GM18502 (cell line): ENCODE data around the gene WDR5B.

Experiments
- ATAC-seq: cut with Tn5 transposase; IDR thresholded peaks from one replicate; pipeline ENCODE4 v1.9.1; 2021; ENCODE audit warnings: mild to moderate bottlenecking; ENCODE audit not compliant: unreplicated experiment, poor library complexity

WDR5B gene

DNA sequence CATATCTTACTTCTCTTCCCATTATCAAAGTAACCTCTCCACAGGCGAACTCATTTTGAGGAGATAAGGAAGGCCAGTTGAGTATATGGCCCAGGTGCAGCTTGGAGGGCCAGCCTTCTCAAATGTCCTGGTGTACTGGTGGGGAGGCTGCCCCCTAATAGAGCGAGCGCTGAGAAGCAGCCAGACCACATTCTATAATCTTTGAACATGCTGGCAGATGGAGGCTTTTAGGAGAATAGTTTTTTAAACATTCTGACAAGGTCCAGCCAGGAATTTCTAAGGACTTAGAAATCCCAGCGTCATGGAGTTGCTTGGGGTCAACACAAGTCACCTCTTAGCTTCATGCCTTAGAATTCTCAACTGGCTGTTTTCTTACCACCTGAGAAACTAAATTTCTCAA lies 5.8 kb downstream of the WDR5B start:
- no peak for ATAC-seq

DNA sequence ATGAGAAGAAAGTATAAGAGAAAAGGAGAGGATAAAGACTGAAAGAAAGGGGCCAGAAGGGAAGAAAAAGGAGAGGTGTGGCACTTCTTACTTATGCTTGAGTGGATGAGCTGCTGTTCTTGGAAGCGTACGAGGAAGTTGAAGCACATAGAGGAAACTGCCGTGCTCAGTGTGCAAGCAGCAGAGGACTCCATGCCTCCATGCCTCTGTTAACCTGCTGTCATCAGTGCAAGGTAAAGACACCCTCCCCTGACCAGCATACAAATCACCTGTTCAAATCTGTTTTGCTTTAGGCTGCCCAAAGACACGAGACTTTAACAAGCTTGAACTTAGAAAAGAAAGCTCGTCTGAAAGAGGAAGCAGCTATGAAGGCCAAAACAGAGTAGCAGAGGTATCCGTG lies 6.4 kb downstream of the WDR5B start:
- ATAC-seq: no peak

- ATAC-seq: no peak
Measured at GRCh38 chr3:122407946-122408345, 7.9 kb downstream of the WDR5B start.

- no peak for ATAC-seq
Measured at GRCh38 chr3:122406198-122406597, 9.7 kb downstream of the WDR5B start.

DNA sequence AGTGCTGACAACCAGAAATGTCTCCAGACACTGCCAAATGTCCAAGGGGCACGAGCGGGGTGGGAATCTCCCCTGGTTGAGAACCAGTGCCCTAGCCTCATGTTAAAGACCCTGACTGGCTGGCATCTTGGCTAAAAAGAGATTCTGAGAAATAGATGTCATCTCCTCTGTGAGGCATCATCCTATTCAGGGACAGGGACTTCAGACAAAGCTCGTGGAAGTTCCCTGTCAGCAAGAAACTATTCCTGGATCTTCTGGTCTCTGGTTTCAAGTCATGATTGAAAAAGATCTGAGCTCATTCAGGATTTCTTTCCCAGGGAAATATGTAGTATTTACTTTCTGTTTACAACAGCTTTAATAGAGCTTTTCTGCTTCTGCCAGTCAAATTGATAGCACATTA lies 10.8 kb downstream of the WDR5B start:
- no peak for ATAC-seq

- no peak for ATAC-seq
Measured at GRCh38 chr3:122403489-122403888, 12.4 kb downstream of the WDR5B start.

DNA sequence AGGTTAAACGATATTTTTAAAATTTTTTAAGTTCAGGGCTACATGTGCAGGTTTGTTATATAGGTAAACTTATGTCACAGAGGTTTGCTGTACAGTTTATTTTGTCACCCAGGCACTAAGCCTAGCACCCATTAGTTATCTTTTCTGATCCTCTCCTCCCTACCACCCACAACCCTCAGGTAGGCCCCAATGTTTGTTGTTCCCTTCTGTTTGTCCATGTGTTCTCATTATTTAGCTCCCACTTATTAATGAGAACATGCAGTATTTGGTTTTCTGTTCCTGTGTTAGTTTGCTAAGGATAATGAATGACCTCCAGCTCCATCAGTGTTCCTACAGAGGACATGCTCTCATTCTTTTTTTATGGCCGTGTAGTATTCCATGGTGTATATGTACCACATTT lies 16.9 kb downstream of the WDR5B start:
- ATAC-seq: no peak

GRCh38 chr3:122397201-122397600 lies 18.7 kb downstream of the WDR5B start:
- no peak for ATAC-seq

DNA sequence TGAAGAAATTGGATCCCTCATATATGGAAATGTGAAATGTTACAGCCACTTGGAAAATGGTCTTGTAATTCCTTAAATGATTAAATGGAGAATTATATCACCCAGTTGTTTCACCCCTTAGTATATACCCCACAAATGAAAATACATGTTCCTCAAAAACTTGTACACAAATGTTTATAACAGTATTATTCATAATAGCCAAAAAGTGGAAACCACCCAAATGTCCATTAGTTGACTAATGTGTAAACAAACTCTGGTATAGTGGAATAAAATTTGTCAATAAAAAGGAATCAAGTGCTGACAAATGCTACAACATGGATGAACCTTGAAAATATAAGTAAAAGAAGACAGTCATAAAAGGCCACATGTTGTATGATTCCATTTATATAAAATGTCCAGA lies 19.4 kb downstream of the WDR5B start:
- no peak for ATAC-seq

- ATAC-seq: no peak
Measured at GRCh38 chr3:122395582-122395981, 20.3 kb downstream of the WDR5B start.

GRCh38 chr3:122394173-122394572 lies 21.7 kb downstream of the WDR5B start:
- no peak for ATAC-seq

- no peak for ATAC-seq
Measured at GRCh38 chr3:122392868-122393844, 22.7 kb downstream of the WDR5B start.

GRCh38 chr3:122391681-122392446 lies 24.0 kb downstream of the WDR5B start:
- no peak for ATAC-seq

DNA sequence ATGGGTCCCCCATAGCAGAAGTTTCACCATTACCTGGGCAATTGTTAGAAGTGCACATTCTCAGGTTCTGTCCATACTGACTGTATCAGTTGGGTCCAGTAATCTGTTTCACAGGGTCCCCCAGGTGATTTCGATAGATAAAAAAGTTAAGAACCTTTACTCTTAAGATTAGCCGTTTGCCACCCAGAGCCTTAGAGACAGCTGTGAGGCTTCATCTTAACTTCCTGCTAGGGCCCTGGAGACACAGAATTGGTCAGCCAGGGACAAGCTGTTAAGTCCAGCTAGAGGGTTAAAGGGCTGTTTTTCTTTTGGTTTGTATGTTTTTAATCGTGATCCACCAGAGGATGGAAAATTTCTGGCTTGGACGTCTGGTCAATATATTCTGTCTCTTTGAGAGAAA lies 25.2 kb downstream of the WDR5B start:
- ATAC-seq: no peak

- ATAC-seq: no peak
Measured at GRCh38 chr3:122389892-122390291, 26.0 kb downstream of the WDR5B start.

DNA sequence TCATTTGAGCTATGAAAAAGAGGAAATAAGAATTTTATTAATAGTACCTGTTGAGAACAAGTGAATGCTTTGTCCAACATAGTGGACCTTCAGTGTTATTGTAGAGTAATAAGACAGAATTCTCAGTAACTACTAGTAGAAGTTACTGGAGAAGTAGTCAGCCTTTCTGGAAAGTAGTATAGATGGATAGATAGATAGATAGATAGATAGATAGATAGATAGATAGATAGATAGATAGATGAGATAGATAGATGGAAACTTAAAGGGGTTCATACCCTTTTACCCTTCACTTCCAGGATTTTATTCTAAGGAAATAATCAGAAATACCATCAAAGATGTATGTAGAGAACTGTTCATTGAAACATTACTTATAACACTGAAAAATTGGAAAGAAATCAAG lies 26.7 kb downstream of the WDR5B start:
- ATAC-seq: no peak

DNA sequence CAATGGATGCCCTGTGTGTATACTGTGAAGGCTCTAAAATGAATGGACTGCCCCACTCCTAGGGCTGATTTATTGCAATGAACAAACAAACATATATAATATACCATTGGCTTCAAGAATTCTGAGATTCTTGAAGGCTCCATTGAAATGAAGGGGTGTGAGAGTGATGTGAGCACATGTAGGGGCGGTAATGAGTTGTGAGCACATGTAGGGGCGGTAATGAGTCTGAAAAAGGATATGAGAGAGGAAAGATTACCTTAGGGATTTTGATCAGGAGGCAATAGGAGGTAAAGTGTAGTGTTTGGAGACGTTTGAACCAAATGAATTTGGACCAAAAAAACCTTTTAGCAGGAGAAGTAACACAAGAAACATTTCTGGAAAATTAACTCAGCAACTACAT lies 28.2 kb downstream of the WDR5B start:
- ATAC-seq: no peak

GRCh38 chr3:122383771-122384697 lies 31.8 kb downstream of the WDR5B start, which contains the start of gene FAM162A:
Gene FAM162A, plus strand, starts transcription at chr3:122384182. Its CDS starts 84 bp downstream, at chr3:122384266.
- peak; percentile 90 for ATAC-seq

DNA sequence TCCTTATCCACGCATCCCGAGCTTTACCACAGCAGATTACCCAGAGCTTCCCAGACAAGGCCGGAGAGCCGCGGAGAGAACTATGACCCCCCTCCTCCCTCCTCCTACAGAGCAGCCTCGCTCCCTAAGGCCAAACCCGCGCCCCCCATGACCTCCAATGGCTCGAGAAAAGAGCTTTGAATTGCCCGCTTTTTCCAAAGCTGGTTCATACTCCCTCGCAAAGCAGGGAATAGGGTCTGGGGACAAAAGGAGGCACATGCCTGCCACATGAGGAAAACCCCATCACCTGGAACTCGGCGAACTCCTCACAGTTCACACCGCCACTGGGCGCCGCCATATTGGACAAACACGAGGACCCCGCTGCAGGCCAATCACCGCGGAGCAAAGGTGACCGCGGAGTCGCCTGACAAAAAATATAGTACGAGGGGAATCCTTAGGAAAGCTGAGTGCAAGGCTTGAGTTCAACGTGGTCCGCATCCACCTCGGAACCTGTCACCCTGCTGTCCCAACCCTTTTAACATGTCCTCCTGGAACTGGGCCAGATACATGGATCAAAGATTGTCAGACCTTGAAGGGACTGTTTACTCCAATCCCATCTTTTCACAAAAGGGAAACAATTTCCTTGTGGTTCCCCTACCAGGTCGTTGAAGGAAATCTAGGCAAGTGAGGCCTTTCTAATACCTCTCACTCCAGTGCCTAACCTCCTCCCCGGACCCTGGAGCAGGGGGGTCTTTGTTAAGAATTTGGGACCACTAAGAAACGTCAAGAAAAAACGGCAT lies 32.8 kb downstream of the WDR5B start, which contains the start of gene MIX23:
Gene MIX23 (minus strand): TSS at position 344 of the 779 bp plus-strand sequence. CDS start 7 bp downstream, at position 337.
- peak; percentile 42 for ATAC-seq
